Hematopoietic multipotent progenitor cell treated with erythropoietin and hydrocortisone succinate and interleukin-3 and kit ligand, for 6 days (in vitro differentiated cells): Measurements from ENCODE around the gene WASL.
"Not testable (repeated sequence)": the region's sequence is repeated elsewhere in the genome, so short reads cannot be mapped to it uniquely, and the experiment has no call there.

ENCODE experiments used
- DNase-seq: peaks from one replicate; pipeline ENCODE4 v3.0.0-alpha.2; 2015

WASL gene

DNA sequence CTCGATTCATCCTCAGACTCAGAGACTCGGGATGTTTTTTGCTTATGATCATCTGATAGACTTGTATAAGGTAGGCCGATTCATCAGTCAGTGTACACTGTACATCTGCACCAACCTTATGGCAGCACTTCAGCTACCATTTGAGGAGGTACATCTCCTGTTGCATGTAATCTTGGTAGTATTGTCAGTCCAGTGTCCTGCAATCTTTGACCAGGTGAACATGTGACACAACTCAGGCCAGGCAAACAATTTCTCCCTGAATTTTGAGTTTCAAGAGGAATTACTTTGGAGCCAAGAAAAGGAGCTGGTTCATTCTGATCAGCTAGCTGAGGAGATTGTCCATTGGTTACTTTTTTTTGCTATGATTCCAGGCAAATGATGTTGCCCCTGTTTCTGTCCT lies 19.7 kb upstream of the WASL start:
- DNase-seq, result no peak

- DNase-seq, result no peak
Measured at GRCh38 chr7:123763191-123763661, 14.4 kb upstream of the WASL start.

GRCh38 chr7:123761729-123762128 lies 12.9 kb upstream of the WASL start:
- no peak for DNase-seq

GRCh38 chr7:123757095-123757494 lies 8.3 kb upstream of the WASL start:
- DNase-seq, result no peak

DNA sequence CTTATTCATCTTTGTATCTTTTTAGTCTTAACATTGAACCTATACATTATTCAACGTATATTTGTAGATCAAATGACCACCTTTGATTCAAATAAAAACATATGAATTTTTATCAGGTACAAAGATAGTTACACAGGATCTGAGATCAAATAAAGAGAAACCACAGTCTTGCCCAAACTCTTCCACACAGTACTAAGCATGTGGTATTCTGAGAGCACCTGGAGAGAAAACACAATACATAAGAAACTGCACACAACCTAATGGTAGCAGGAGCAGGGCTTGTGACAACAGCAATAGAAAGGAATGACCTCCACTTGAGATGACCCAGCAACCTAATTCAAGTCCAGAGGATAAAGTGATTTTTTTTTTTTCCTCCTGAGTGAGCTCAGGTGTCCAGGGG lies 6.5 kb upstream of the WASL start:
- no peak for DNase-seq

GRCh38 chr7:123754271-123754871 lies 5.6 kb upstream of the WASL start:
- DNase-seq, result no peak

DNA sequence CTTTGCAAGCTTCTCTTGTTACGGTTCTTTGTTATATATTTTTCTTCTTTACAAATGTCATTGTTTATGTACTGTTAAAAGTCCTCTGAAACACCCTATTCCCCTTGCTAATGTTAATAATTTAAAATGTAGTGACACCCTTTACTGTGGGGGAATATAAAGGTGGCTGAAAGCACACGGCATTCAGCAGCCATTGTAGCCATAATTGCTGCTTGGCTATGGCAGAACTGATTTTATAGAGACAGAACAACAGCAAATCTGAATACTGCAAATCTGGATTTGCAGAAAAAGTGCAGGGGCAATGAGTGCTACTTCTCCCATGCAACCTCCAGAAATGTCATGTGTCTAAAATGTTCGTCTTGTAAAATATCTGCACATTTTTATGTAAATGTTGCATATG lies 3.7 kb upstream of the WASL start:
- DNase-seq, result no peak

- DNase-seq, result peak; percentile 36
Measured at GRCh38 chr7:123751821-123752220, 3.0 kb upstream of the WASL start.

DNA sequence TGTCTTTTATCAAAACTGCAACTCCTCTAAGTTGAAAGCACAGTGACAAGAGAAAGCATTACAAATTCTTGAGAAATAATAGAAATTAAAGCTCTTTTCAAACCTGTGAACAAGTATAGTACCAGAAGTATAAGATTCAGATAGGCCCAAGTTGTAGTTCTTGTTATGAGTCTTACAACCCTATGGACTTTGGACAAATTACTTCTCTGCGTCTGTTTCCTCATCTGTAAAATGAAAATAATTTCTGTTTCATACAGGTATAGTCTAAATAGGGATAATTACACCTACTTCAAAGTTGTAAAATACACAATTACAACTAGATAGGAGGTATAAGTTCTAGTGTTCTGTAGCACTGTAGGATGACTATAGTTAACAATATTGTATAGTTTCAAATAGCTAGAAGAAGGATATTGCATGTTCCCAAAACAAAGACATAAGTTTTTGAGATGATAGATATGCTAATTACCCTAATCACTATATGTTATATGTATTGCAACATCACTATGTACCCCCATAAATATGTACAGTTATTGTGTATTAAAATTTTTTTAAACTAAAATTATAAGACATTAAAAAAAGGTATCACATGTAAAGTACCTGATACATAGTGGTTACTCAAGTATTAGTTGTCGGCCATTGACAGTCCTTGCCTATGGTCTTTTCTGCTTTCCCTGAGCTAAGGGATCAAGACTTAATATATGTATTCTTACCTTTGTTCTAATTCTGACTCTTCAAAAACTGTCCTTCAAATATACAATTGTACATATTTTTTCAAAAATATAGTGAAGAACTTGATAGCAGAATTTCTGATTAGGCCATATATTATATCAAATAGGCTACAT lies 1.8 kb upstream of the WASL start:
- DNase-seq, result no peak

DNA sequence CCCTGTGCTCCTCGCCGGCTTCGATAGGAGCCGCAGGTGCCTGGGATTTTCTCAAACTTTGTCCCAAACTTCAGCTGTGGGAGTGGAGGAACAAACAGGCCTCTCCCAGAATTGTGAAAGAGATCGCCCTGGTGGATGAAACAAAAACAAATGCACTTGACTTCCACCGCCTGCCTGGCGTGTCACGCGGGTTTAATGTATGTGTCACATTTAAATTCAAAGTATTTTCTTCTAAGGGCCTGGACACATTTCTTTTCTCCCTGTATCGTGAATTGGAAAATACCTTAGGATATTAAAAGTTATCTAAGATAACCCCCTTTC lies 694 bp upstream of the WASL start:
- peak; percentile 76 for DNase-seq

- DNase-seq, result peak; percentile 67
Measured at GRCh38 chr7:123748171-123748733, 551 bp downstream of the WASL start.

DNA sequence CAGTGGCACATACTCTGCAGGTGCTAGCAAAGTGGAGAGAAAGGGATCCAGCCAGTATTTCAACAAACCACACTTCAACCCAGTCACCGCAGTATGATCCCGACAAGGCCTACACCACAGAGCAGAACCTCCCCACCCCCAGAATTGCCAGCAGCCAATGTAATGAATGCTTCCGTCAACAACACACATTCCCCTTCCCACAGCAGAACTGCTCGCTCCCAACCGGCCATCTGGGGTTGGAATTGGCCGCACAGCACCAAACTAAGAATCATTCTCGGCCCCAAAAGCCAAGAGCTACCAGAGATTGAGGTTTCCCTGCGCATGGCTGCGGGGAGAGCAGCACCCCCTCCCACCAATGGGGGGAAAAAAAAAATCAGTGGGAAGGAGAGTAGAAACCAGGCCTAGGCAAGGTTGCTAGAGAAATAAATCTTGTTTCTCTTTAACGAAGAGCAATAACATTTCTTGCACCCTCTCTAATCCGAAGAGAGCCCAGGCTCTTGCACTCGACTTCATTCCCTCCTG lies 1.1 kb downstream of the WASL start:
- peak; percentile 73 for DNase-seq

- DNase-seq, result peak; percentile 44
Measured at GRCh38 chr7:123746931-123747488, 1.8 kb downstream of the WASL start.

DNA sequence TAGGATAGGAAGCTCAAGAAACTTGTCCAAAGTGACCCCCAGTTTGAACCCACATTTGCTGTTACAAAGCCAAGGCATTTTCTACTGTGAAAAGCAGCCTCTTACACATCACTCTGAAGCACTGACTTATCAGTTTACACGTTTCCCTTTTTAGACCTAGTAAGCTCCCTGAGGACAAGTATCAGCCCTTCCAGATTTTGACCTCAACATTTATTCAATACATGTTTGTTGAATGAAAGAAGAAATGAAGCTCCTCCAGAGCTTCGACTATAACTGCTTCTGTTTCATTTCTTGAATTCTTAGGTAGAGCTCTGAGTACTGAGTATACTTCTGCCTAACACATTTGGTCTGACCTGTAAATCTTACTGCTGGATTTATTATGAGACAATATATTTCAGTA lies 2.7 kb downstream of the WASL start:
- DNase-seq, result peak; percentile 19

DNA sequence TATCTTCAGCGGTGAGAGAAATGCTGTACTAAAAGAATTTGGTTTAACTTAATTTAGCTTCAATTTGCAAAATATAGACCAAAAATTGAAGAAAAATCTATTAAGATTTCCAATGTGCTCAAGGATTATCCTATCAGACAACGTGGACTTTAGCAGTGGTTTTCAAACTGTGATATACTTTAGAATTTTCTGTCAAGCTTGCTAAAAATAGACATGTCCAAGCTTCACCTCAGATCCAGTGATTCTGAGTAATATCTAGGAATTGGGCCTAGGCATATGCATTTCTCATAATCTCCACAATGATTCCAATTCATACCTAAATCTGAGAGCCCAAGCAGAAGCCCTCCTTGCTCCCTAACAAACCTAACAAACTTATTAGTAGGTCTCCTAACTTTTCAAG lies 3.4 kb downstream of the WASL start:
- no peak for DNase-seq

DNA sequence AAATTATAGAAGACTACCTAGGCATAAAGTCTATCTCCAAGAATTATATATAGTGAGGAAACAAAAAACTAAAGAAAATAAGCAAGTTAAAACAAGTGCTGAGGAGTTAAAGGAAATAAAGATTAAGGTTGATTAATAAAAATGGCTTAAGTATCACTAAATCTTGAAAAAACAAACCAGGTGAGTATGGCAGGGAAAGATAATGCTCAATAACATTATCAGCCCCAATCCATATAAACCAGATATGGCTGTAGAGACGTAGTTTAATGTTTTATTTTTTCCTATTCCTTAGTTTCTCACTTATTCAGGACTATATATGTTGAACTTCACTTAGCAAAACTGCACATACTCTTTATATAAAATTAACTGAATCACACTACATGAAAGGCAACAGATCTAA lies 4.4 kb downstream of the WASL start:
- no peak for DNase-seq

DNA sequence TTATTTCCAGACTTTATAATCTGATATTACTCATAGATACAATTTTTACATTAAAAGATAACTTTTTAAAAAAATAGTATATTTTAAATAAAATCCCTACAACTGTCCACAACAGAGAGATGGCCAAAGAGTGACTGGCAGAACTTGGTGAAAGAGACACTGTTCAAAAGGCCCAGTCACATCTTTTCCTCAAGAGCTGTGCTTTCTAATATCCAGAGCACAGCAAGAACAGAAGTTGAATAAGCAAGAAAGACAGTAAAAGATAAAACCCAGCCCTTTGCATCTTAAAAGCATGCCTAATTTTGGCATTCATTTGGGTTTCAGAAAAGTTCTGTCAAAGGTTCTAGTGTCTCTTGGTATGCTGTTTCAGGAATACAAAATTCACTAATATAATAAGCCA lies 6.9 kb downstream of the WASL start:
- no peak for DNase-seq

- no peak for DNase-seq
Measured at GRCh38 chr7:123738808-123739207, 10.0 kb downstream of the WASL start.

DNA sequence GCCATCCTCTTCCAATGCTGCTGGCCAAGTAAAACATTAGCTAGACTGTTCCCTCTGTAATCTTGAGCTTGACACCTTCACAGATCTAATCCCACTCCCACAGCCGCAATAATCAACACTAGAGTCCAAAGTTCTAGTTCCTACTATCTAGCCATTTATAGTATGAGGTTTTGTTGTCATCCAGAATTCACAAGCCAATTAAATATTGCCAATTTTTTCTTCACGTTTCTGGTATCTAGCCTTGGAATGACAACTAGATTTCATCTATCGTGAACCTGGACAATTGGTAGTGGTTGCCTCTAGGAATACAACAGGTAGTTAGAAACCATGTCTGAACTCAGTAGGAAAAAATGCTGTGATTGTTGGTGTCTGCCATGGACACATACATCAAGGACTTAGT lies 10.4 kb downstream of the WASL start:
- DNase-seq, result no peak

DNA sequence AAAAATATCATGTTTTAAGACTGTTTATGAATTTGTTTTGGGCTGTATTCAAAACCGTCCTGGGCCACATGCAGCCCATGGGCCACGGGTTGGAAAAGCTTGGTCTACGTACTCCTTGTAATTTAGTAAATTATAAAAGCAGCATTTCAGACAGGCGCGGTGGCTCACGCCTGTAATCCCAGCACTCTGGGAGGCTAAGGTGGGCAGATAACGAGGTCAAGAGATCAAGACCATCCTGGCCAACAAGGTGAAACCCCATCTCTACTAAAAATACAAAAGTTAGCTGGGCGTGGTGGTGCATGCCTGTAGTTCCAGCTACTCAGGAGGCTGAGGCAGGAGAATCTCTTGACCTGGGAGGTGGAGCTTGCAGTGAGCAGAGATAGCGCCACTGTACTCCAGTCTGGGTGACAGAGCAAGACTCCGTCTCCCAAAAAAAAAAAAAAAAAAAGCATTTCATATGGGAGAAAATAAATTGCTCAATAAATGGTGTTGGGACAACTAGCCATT lies 11.6 kb downstream of the WASL start:
- not testable (repeated sequence) for DNase-seq

- no peak for DNase-seq
Measured at GRCh38 chr7:123735539-123735938, 13.3 kb downstream of the WASL start.

GRCh38 chr7:123734498-123734897 lies 14.3 kb downstream of the WASL start:
- no peak for DNase-seq

DNA sequence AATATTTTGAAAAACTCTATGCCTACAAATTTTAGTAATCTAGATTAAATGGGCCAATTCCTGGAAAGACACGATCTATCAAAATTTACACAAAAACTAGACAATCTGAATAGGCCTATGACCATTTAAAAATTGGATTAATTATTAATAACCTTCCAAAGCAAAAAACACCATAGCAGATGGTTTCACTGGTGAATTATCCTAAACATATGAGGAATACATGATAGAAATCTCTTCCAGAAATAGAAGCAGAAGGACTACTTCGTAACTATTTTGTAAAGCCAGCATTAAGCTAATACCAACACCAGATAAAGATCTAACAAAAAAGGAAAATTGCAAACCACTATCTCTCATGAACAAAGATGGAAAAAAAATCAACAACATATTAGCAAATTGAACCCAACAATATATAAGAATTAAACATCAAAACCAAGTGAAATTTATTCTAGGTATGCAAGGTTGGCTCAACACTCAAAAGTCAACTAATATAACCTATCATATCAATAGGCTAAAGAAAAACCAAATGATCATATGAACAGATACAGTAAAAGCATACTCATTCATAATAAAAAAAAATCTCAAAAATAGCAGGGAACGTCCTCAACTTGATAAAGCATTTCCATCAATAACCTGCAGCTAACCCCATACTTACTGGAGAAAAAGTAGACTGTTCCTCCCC lies 16.3 kb downstream of the WASL start:
- no peak for DNase-seq
